Body of pancreas (tissue), 4 donors: Measurements from ENCODE around the gene CCN5. TPM values are rescaled to one million over a fixed set of nuclear protein-coding genes. Genes with fewer than 3 reads are reported as not detected.

Source experiments
- ATAC-seq: fragments of 150-250 bp; one replicate; pipeline ENCODE4 v1.9.1; 2016
- DNase-seq, 4 donors: peaks; one replicate each; pipeline ENCODE4 v3.0.0-alpha.2; 2019
- H3K27ac ChIP-seq, 4 donors: fragments of 200-600 bp; sonication (generic); 1 replicate in 3 of 4; 2 replicates in 1 of 4; pipeline versions ENCODE4 v1.5.1 to v1.6.1; 2016 to 2019; ENCODE audit warnings: mild to moderate bottlenecking in 1 of 4, mixed read lengths in 1 of 4, moderate library complexity in 1 of 4
- H3K27me3 ChIP-seq, 2 donors: fragments of 200-600 bp; sonication (generic); one replicate each; pipeline ENCODE4 v1.6.0; 2016; ENCODE audit warnings: mild to moderate bottlenecking in 1 of 2
- H3K36me3 ChIP-seq, 2 donors: fragments of 200-600 bp; sonication (generic); replicated peaks in 1 of 2; 2 replicates each; pipeline ENCODE4 v1.5.1; 2016; ENCODE audit warnings: low read depth in 2 of 2; ENCODE audit not compliant: insufficient read depth in 1 of 2
- H3K4me1 ChIP-seq: fragments of 200-600 bp; sonication (generic); one replicate; pipeline ENCODE4 v1.6.0; 2016
- H3K4me3 ChIP-seq, 2 donors: fragments of 200-600 bp; sonication (generic); 1 replicate in 1 of 2; 2 replicates in 1 of 2; pipeline ENCODE4 v1.5.1; 2016 to 2019
- H3K9me3 ChIP-seq, 3 donors: fragments of 200-600 bp; sonication (generic); 1 replicate in 2 of 3; 2 replicates in 1 of 3; pipeline ENCODE4 v1.5.1; 2016
- POLR2A ChIP-seq, 3 donors: fragments of 450-650 bp; IDR thresholded peaks; one replicate each; pipeline ENCODE4 v1.6.1; 2016; ENCODE audit warnings: antibody characterized with exemption in 3 of 3, mild to moderate bottlenecking in 2 of 3
- WGBS, 2 donors: methylation state at CpG; one replicate each; pipeline ENCODE4 v1.1.5; 2017; 5-methylcytosine and 5-hydroxymethylcytosine counted together
- intact Hi-C: fragments of 100-400 bp; cut with DNase I; formaldehyde crosslinking; loops from one replicate; pipeline ENCODE4 v1.15.1; 2023
- total RNA-seq, 2 donors: library from RNA; depleted of rRNA; stranded (reverse); fragments of >200 nt; gene quantifications; one replicate each; pipeline ENCODE4 v1.1.0, GENCODE V29; 2016
- TF ChIP-seq, protein P1 (sequence below), 7 experiments: fragments of 450-650 bp in 4 of 7; fragments of 200-600 bp in 3 of 7; sonication (generic) in 3 of 7; IDR thresholded peaks; one replicate each; pipeline ENCODE4 v1.5.1; 2016 to 2019; ENCODE audit warnings: antibody characterized with exemption in 7 of 7

Gene CCN5
- total RNA-seq, 2 donors from 2014 or later: 7.9 to 18.2 TPM

DNA sequence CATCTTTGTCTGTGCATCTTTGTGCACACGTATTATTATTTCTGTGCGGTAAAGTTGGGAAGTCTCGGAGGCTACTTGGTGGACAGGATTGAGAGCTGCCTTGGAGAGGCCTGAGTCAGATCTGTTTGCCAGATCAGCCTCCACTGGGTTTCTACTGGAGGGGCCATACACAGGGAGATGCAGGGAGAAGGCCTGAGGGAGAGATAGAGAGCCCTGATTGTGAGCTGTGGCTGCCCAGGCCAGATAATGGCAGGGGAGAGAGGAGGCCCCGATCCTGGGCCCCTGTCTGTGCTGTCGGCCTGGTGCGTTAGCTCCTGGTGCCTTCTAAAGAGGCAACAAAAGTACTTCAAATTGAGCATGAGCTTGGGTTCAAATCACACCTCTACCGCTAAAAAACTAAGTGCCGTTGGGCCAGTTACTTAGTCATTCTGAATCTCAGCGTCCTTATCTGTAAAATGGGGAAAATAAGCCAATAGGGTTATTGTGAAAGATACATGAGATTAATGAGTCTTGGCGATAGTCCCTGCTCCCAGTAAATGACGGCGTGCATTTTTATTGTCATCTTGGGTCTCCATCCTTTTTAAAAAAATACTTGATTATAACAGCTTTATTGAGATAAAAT lies 36.1 kb upstream of the CCN5 start:
- intact Hi-C loops: no loop called here
- Histone ChIP-seq H3K36me3 (no peaks in the 10 kb centered on the region), H3K4me3 (no peak overlapping the region), H3K27me3 (no peaks in the 10 kb centered on the region), H3K27ac (no peak overlapping the region), H3K4me1 (no peaks in the 10 kb centered on the region), H3K9me3 (no peaks in the 10 kb centered on the region)
- ATAC-seq (no peak), DNase-seq (no peak)
- 81% methylated on average over 9 to 12 of the region's 12 CpGs for WGBS, 2 donors
- no peak for TF ChIP-seq POLR2A (IDR thresholded peaks at IDR 0.05)
- TF ChIP-seq, protein P1, sequence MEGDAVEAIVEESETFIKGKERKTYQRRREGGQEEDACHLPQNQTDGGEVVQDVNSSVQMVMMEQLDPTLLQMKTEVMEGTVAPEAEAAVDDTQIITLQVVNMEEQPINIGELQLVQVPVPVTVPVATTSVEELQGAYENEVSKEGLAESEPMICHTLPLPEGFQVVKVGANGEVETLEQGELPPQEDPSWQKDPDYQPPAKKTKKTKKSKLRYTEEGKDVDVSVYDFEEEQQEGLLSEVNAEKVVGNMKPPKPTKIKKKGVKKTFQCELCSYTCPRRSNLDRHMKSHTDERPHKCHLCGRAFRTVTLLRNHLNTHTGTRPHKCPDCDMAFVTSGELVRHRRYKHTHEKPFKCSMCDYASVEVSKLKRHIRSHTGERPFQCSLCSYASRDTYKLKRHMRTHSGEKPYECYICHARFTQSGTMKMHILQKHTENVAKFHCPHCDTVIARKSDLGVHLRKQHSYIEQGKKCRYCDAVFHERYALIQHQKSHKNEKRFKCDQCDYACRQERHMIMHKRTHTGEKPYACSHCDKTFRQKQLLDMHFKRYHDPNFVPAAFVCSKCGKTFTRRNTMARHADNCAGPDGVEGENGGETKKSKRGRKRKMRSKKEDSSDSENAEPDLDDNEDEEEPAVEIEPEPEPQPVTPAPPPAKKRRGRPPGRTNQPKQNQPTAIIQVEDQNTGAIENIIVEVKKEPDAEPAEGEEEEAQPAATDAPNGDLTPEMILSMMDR (IDR thresholded peaks at IDR 0.05): no peak

DNA sequence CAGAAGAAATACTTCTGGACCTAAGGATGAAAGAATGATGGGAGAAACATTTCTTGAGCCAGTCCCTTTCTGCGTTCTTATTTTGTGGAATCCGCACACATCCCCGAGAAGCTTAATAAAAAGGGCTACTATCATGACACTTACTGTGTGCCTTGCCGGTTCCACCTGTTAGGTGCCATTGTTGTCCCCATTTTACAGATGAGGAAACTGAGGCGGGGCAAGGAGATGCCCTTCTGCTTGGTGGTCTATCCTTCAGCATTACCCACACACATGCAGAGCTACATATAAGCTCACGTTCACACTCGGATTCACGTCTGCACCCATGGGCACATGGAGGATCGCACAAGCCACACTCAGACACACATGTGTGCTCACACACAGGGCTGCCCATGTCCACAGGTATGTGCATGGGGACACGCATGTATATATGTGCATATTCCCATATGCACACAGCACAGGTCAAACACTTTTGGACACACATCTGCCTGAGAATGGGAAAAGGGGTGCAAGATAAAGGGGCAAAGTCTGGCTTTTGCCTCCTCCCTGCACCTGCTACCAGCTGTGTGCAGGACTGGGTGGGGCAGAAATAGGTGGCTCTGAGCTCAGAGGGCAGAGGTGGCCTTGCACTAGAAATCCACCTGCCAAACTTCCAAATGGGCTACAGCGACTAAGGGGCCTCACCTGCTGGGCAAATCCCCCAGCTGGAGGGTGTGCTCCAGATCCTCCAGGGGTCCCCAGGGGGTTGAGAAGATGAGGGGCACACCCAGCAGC lies 33.2 kb upstream of the CCN5 start:
- TF ChIP-seq, protein P1 (IDR thresholded peaks at IDR 0.05): no peak
- no peak for TF ChIP-seq POLR2A (IDR thresholded peaks at IDR 0.05)
- ATAC-seq: no peak
- WGBS, 2 donors: 84 to 86% methylated on average over 10 to 11 of the region's 11 CpGs

DNA sequence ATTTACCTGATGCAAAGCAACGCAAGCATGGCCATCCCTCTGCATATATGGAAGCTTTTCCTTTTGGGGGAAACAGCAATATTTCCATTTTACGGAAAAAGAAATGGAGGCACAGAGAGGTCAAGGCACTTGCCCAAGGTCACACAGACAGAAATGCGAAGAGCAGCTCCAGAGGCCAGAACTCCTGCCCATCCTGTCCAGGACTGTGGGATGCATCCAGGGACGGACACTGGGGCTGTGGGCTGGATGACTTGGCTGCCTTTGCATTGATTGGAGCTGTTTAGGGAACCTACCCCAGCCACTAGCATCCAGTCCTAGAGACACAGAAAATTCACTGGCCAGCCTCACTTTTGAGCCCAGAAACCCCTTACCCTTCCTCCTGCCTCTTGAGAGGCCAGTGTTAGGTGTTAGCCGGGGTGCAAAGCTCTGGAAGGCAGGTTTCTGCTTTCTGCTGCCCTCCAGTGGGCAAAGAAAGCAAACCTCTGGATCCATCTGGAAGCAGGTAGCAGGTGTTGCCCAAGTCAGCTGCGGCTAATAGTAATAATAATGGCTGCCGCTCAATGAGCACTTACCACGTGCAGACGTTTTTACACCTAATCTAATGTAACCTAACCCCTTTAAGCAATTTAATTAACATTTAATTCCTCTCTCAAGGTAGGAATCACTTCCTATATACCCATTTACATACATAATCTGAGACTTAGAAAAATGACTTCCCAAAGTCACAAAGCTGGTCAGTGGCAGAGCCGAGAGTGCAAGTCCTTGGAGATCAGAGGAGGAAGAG lies 31.7 kb upstream of the CCN5 start:
- H3K9me3 ChIP-seq: no peaks in the 10 kb centered on the region
- no peak overlapping the region for H3K27ac ChIP-seq
- H3K36me3 ChIP-seq: no peaks in the 10 kb centered on the region
- intact Hi-C loops: loop anchor here (5.0 to 10.0 kb wide), 2 partner anchors 51 to 184 kb away; no protein-coding TSS in a partner anchor
- 28 to 40% methylated on average over 10 of the region's 10 CpGs for WGBS, 2 donors
- no peak overlapping the region for H3K4me3 ChIP-seq
- DNase-seq (peak; percentile 64 to 85 (median 72)), ATAC-seq (peak; percentile 74)
- H3K4me1 ChIP-seq: peaks cover 6% of the 10 kb centered on the region
- TF ChIP-seq, protein P1 (IDR thresholded peaks at IDR 0.05): peak; percentile 22 to 72 (median 57)
- TF ChIP-seq POLR2A (IDR thresholded peaks at IDR 0.05): no peak
- no peaks in the 10 kb centered on the region for H3K27me3 ChIP-seq

More for the DNA sequence above, 33.2 kb upstream of the CCN5 start:
- DNase-seq: no peak
- intact Hi-C loops: loop anchor here (5.0 to 10.0 kb wide), 2 partner anchors 53 to 185 kb away; no protein-coding TSS in a partner anchor
- peaks cover 6% of the 10 kb centered on the region for H3K4me1 ChIP-seq
- H3K9me3 ChIP-seq: no peaks in the 10 kb centered on the region
- H3K27me3 ChIP-seq: no peaks in the 10 kb centered on the region
- H3K36me3 ChIP-seq: no peaks in the 10 kb centered on the region
- H3K4me3 ChIP-seq: no peak overlapping the region
- no peak overlapping the region for H3K27ac ChIP-seq

DNA sequence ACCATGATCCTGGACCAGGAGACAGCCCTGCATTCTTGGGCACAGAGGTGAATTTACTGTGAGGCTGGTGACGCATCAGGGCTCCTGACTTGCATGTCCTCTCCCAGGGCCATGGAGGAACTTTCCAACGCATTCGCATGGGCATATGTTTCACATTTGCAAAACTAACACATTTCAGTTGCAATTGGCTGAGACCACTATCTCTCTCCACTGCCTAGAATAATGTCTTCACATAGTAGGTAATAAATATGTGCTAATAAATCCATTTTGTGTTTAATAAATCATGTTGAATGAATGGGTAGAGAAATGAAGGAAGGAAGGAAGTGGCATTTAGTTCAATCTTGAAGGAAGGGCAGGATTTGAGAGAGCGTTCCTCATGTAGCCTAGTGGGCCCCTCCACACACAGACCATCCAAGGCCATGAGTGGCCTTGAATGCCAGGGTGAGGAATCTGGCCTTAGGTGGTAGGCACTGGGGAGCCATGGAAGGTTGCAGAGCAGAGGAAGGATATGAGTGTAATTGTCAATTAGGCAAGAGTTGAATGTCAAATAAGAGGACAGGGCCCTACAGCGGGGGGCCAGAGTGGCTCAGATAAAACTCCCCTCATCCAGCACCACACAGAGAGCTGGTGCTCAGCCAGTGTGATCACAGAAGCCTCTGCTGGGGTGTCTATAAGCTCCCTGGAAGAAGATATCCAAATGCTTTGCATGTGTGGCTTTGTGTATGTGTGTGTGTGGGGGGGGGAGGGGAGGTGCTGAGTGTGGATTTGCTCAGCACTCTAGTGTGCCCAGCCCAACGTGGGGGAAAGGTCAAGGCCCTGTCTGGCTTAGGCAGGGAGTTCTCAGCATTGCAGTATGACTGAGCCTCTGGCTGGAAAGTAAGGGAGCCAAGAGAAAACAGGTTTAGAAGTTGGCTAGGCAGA lies 30.9 kb upstream of the CCN5 start:
- Histone ChIP-seq H3K27ac (no peak overlapping the region), H3K4me3 (no peak overlapping the region), H3K4me1 (peaks cover 6% of the 10 kb centered on the region), H3K9me3 (no peaks in the 10 kb centered on the region), H3K36me3 (no peaks in the 10 kb centered on the region), H3K27me3 (no peaks in the 10 kb centered on the region)
- WGBS, 2 donors: 69 to 78% methylated on average over 6 of the region's 6 CpGs
- DNase-seq (no peak), ATAC-seq (no peak)
- intact Hi-C loops: loop anchor here (5.0 to 10.0 kb wide), 2 partner anchors 50 to 183 kb away; no protein-coding TSS in a partner anchor
- TF ChIP-seq, protein P1 (IDR thresholded peaks at IDR 0.05): no peak
- TF ChIP-seq POLR2A (IDR thresholded peaks at IDR 0.05): no peak
